H4 (cell line): ENCODE data around the gene OAS3. TPM values are rescaled to one million over a fixed set of nuclear protein-coding genes. Genes with fewer than 3 reads are reported as not detected.
"Not testable (repeated sequence)": the region's sequence is repeated elsewhere in the genome, so short reads cannot be mapped to it uniquely, and the experiment has no call there.

Source experiments
- DNase-seq: peaks from one replicate; pipeline ENCODE4 v3.0.0-alpha.2; 2015; ENCODE audit warnings: low spot score
- total RNA-seq: library from RNA; depleted of rRNA; stranded (reverse); fragments of >200 nt; shearing (Covaris generic); gene quantifications from 2 replicates; pipeline ENCODE4 v1.2.3, GENCODE V29; 2014

Gene OAS3
- total RNA-seq, 1 experiment from 2014 or later = 46.8 TPM

GRCh38 chr12:112979041-112979680 is 40.9 kb downstream of the OAS3 start:
- no peak for DNase-seq

GRCh38 chr12:112980491-112981158 is 42.4 kb downstream of the OAS3 start:
- DNase-seq = no peak

DNA sequence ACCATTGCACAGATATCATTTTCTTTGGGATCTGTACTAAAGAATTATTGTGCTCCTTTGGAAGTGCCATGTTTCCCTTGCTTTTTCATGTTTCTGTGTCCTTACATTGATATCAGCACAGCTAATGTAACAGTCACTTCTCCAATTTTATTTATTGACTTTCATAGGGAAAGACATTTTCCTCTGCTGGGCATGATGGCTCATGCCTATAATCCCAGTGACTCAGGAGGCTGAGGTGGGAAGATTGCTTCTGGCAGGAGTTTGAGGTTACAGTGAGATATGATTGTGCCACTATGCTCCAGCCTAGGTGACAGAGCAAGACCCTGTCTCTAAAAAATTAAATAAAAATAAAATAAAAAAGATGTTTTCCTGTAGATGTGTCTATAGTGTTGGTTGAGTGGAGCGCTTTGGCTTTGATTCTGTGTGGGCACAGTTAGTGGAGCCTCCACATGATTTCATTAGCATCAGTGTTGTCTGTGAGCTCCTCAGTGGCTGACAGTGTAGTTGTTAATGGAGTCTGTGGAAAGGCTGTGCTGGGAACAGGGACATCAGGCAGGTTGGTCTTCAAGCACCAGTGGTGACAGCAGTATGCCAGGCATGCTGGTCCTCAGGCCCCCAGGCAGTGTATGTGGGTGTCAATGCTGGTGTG is 47.5 kb downstream of the OAS3 start:
- DNase-seq = no peak

DNA sequence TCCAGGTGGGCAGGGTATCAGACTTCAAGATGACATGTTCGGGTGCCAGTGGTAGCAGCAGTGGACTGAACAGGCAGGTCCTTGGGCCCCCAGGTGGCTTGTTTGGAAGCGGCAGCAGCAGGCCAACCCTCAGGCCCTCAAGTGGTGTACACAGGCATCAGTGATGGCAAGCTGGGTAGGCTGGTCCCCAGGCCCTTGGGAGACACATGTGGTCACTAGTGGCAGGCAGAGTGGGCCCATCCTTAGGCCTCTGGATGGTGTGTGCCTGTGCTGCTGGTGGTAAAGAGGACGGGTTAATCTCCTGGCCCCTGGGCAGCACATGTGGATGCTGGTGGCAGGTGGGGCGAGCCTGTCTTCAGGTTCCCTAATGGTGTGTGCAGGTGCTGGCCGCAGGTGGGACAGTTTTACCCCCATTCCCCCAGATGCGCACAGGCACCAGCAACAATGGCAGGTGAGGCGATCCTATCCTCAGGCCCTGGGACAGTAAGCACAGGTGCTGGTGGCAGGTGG is 48.1 kb downstream of the OAS3 start:
- DNase-seq = no peak

DNA sequence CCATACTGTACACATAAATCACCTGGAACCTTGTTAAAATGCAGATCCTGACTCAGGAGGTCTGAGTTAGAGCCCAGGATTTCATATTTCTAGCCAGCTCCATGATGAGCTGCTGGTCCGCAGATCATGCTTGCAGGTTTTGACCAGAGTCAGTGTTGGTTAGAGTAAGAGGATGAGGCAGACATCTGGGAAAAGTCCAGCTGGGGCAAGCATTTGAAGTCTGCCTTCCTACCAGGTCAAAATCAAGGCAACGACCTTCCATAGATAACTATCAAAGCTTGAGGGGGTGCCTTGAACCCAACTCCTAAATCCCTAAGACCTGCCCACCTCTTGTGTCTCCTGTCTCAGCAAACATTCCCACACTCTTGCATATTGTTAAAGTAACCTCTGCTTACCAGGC is 49.3 kb downstream of the OAS3 start:
- DNase-seq = no peak

DNA sequence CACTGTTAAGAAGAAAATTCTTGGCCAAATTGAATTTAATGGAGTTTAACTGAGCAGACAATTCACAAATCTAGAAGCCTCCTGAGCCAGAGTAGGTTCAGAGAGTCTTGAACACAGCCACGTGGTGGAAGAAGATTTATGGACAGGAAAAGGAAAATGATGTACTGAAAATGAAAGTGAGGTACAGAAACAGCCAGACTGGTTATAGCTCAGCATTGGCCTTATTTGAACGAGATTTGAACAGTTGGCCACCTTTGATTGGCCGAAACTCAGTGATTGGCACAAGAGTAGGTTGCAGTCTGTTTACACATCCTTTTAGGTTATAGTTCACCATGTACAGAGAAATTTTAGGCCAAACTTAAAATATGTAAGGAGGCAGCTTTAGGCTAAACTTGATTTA is 50.0 kb downstream of the OAS3 start:
- no peak for DNase-seq

DNA sequence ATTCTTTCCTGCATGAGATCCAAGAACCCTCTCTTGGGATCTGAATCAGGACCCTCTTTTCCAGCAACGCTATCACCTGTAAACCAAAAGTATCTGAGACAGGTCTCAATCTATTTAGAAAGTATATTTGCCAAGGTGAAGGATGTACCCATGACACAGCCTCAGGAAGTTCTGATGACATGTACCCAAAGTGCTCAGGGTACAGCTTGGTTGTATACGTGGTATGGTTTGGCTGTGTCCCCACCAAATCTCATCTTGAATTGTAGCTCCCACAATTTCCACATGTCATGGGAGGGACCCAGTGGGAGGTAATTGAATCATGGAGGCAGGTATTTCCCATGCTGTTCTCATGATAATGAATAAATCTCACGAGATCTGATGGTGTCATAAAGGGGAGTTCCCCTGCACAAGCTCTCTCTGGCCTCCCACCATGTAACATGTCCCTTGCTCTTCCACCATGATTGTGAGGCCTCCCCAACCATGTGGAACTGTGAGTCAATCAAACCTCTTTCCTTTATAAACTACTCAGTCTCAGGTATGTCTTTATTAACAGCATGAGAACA is 50.6 kb downstream of the OAS3 start:
- DNase-seq = not testable (repeated sequence)

DNA sequence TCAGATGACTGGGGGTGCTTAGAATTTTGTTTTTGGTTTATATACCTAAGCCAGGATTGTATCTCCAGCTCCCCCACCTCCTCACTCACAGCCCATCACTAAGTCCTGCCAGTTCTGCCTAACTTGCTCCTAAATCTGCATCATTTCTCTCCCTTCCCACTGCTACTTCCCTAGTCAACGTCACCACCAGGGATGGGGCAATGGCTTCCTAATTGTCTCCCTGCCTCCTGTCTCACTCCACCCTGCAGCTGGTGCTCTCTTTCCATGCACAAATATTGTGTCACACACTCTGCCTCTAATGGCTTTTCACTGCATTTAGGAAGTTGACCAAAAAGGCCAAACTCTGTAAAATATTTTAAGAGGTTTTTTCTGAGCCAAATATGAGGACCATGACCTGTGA is 51.5 kb downstream of the OAS3 start:
- no peak for DNase-seq

- peak; percentile 58 for DNase-seq
Observed at GRCh38 chr12:112992541-112993398, 54.5 kb downstream of the OAS3 start.

DNA sequence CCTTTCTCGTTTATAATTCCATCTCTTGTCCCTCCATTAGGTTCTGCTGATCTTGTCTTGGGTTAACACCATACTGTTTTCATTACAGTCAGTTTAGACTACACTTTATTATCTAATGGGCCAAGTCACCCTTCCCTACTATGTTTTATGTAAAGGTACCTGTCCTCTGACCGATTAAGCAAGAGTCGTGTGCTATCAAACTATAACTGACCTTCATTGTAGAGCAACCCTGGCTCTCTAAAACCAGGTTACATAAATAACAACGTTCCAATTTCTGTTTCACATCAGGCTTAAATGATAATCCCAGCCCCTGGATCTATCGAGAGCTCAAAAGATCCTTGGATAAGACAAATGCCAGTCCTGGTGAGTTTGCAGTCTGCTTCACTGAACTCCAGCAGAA is 56.7 kb downstream of the OAS3 start:
- DNase-seq = no peak

DNA sequence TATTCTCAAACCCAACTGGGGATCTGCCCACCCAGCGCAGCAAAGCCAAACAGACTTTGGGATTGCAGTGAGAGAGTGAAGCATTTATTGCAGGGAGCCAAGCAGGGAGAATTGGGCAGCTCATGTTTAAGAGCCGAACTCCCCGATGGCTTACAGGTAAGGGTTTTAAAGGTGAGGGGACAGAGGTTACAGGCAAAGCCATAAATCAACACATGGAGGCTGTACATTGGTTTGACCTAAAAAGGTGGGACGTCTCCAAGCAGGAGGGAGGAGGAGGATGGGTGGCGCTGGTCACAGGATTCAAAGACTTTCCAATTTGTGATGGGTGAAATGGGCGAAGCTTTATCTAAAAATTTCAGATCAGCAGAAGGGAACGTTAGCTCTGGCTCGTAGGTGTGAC is 58.2 kb downstream of the OAS3 start:
- DNase-seq = no peak

GRCh38 chr12:112997506-112997905 is 59.2 kb downstream of the OAS3 start:
- DNase-seq = no peak

DNA sequence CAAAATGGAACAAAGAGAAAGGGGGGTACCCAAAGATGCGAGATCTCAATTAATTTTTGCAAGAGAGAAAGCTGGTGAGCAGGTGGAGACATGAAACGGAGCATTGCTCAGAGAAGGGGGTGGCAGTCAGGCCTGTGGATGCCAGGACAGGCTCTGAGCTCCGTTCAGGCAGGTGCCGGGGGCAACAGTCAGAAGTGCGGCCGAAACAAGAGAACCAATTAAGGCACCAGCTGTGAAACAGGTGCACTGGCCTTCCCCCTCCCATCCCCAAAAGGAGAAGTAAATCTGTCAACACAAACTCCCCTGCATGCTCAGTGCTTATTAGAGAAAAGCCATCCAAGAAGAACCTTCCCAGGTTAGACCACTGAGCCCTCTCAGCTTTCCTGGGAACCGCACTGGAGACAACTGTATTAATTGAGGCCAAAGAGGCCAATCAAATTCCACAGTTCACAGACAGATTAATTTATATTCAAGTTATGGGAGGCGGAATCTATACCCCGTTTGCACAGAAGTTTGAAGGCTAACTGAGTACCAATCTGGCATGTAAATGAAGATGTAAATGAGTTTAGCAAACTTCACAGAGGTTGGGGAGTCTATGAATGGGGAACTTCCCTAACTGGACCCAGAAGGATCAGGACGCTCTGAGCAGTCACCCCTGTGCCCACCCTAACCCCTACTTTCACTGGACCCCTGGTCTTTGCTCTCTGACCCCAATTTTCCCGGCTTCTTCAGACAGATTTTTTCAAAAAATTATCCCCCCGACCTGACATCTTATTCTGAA is 60.9 kb downstream of the OAS3 start:
- no peak for DNase-seq

DNA sequence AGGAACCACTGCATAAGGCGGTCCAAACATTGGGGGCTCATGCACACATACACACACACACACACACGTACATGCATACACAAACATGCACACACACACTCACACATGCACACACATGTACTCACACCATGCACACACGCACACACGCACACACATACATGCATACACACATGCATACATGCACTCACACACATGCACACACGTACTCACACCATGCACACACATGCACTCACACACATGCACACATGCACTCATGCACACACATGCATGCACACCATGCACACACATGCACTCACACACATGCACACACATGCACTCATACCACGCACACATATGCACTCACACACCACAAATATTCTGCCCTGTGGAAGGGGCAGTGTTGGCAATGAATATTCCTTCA is 62.2 kb downstream of the OAS3 start:
- DNase-seq = no peak

GRCh38 chr12:113002155-113002554 is 63.9 kb downstream of the OAS3 start:
- DNase-seq = no peak

DNA sequence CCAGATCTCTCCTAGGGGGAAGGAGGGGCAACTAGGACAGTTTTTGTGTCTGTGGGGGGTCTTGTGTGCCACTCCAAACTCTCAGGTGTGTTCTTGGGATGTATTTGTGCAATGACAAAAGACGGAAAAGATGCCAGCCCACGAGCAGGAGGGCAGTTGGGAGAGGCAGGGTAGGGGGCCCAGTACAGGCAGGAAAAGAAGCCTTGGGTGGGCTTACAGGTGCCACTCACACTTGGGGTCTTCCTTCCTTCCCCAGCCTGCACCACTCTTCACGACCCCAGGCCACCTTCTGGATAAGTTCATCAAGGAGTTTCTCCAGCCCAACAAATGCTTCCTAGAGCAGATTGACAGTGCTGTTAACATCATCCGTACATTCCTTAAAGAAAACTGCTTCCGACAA is 64.4 kb downstream of the OAS3 start:
- no peak for DNase-seq

- DNase-seq = no peak
Observed at GRCh38 chr12:113003636-113004035, 65.4 kb downstream of the OAS3 start.

GRCh38 chr12:113005762-113006161 is 67.5 kb downstream of the OAS3 start:
- DNase-seq = peak; percentile 33

GRCh38 chr12:113006206-113006605 is 67.9 kb downstream of the OAS3 start:
- DNase-seq = no peak

DNA sequence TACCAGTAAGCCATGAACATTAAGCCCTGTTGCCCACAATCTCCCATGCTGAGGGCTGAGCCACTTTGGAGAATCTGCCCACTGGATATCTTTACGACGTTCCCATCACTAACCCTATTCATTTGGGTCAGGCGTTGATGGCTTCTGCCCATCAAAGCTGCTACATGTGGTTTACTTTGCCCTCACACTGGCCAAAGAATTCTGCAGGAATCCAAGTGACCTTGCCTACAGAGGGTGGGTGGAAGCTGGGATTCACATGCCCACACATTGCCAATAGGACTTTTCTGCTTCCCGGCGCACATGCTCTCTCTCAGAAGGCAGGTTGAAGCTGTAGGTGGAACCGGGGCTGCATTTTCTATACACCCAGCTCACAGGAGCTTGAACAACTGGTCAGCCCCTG is 68.4 kb downstream of the OAS3 start:
- DNase-seq = no peak

DNA sequence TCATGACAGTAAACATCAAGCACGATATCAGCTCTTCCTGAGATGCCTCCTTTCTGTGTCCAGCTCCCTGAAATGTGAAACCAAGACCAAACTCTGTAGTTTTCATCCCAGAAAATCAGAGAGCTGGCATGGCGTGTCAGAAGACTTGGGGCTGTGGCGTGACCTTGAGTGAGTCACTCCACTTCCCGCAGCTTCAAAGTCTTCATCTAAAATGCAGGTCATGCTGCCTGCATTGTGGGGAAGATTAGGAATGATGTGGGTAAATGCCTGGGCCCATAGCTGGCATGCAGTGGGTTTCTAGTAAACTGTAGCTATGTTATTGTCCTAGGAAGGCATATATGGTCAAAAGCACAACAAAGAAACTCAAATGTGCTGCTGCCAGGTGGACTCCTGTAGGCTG is 68.9 kb downstream of the OAS3 start:
- DNase-seq = peak; percentile 88
